Fibroblast of skin of abdomen (primary cell): Measurements from ENCODE around the gene TCL1A.

Source experiments
- DNase-seq: peaks from one replicate; pipeline ENCODE4 v3.0.0-alpha.2; 2013

TCL1A gene

GRCh38 chr14:95703805-95704204, 10.1 kb downstream of the TCL1A start:
- no peak for DNase-seq

DNA sequence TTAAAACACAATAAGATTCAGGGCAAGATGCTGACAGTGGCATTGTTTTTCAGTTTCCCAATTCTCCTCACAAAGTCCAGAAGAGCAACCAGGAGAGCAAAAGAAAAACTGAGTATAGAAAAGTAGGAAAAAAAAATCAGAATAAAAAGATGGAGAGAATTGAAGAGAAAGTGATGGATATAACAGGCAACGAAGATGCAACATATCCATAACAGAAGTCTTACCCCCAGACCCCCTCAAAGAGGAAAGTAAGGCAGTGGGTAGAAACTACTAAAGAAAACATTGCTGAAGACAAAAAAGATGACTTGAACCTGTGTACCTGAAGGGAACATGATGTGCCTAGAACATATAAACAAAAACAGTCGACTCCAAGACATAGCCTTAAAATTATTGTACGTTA, 10.6 kb downstream of the TCL1A start:
- DNase-seq: no peak

- peak; percentile 53 for DNase-seq
Observed at GRCh38 chr14:95701846-95702221, 12.1 kb downstream of the TCL1A start.

GRCh38 chr14:95700221-95700976, 13.5 kb downstream of the TCL1A start:
- DNase-seq: no peak

- DNase-seq: no peak
Observed at GRCh38 chr14:95699412-95699811, 14.5 kb downstream of the TCL1A start.

GRCh38 chr14:95698287-95698686, 15.6 kb downstream of the TCL1A start:
- no peak for DNase-seq

DNA sequence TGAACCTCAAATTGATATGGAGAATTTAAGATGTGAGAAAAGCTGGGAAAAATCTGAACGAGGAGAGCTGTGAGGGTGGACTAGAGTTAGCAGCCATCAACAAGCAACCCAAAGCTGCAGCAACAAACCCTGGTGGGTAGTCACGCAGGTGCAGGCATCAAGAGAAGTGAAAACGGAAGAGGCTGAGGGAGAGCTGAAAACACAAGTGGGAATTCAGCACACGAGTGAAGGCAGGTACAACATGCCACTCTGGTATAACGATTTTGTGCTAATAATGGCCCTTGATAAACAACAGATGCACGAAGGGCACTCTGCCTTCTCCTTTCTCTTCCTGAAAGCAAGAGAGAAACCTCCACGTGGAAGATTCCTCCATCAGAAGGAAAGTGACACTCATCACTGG, 16.2 kb downstream of the TCL1A start:
- no peak for DNase-seq

GRCh38 chr14:95696741-95697140, 17.2 kb downstream of the TCL1A start:
- DNase-seq: no peak

DNA sequence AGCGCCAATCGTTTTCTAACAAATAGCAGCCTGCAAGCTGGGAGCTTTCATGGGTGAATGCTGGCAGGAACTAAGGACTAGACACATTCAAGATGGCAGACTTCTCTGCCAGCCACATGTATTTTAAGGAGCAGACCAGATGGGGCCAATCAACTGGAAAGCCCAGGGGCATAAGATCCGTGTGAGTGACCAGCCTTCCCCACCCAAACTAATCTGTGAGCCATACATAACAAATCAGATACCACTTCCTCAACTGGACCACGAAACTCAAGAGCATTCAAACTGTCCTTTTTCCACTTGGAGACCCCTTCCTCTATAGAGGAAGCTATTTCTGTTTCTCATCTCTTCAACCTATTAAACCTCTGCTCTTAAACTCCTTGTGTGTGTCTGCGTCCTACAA, 18.0 kb downstream of the TCL1A start:
- no peak for DNase-seq

- DNase-seq: no peak
Observed at GRCh38 chr14:95695051-95695450, 18.9 kb downstream of the TCL1A start.

DNA sequence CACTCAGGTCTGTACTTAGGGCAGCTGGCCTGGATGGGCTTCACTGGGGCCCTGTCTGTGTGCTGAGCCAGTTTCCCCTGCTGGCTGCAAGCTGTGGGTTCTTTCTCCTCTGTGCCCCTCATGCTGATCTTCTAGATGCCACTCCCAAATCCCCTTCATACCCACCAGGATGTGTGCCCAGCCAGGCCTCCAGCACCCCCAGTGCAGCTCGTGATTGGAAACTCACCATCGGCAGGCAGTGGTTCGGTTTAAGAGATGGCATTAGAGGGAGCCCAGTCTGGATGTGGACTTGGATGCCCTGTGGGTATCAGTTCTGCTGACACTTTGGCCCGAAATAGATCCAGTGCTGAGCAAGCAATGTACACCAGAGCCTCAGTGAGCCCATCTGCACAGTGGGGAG, 21.8 kb downstream of the TCL1A start:
- DNase-seq: no peak

- no peak for DNase-seq
Observed at GRCh38 chr14:95691591-95691990, 22.3 kb downstream of the TCL1A start.

GRCh38 chr14:95690815-95691214, 23.1 kb downstream of the TCL1A start:
- DNase-seq: no peak

- no peak for DNase-seq
Observed at GRCh38 chr14:95689441-95689840, 24.5 kb downstream of the TCL1A start.

DNA sequence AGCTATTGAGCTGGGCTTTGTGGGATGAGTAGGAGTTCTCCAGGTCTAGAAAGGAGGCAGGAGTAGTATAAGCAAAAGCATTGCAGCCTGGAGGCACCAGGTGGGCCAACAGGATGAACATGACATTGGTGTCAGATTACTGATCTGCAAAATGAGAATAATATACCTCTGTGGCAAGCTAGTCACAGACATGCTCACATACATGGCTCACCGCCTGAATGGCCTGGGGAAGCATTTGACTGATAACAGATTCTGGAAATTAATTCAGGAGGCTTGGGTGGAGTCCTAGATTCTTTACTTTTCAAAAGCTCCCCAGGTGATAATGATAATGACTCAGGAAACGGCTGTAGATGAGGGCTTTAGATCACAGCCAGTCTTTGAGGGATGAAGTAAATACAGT, 27.0 kb downstream of the TCL1A start:
- DNase-seq: no peak

DNA sequence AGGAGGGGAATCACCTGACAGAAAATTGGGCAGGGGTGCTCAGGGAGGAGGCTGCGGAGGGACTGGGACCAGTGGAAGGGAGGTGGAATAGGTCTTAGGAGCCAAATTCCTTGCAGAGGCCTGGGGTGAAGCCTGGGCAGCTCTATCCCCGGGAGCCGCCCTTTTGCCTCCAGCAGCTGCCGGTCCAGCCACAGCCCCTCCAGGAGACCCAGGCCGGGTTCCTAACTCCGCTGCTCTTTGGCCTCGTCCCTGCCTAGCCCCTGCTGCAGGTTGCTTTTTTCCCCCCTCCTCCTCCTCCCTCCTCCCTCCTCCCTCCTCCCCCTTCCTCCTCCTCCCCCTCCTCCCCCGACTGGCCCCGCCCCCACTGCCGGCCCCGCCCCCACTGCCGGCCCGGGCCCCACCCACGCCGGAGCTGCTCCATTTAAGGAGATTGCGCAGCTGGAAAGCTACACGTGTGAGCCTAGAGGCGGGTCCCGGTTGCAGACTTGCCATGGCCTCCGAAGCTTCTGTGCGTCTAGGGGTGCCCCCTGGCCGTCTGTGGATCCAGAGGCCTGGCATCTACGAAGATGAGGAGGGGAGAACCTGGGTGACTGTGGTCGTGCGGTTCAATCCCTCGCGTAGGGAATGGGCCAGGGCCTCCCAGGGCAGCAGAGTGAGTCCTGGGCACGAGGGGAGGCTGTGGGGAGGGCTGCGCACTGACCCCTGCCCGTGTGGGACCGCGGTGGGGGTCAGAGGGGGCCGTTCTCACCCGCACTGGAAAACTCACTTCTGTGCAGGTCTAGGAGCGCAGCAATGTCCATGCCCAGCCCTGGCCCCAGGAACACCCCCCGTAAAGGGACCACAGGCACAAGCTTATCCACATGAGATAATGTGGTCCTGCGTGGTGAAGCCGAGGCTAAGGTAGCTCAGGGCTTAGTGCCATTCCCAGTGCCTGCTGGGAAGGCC, 27.7 kb downstream of the TCL1A start, which contains the start of gene TCL1B:
TCL1B (plus strand) TSS at position 449 of the 945 bp plus-strand sequence; CDS start at position 491, 42 bp downstream.
- no peak for DNase-seq

DNA sequence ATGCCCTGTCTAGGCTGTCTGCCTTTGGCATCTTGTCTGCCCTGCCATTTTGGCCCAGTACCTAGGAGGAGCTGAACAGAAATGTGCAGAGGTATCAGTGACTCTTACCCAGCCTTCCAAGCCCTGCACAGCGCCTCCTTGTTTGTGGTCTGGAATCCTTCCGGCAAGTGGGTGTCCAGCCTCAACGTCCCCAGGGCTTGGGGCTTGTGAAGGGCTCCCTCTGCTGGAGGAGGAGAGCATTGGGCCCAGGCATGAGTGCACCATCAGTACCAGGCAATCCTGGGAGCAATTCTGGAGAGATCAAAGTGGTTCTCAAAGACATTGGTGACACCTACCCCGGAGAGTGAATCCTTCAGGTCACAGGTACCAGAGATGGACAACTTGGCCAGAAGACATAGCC, 30.1 kb downstream of the TCL1A start:
- DNase-seq: no peak

- no peak for DNase-seq
Observed at GRCh38 chr14:95681153-95681552, 32.8 kb downstream of the TCL1A start.

DNA sequence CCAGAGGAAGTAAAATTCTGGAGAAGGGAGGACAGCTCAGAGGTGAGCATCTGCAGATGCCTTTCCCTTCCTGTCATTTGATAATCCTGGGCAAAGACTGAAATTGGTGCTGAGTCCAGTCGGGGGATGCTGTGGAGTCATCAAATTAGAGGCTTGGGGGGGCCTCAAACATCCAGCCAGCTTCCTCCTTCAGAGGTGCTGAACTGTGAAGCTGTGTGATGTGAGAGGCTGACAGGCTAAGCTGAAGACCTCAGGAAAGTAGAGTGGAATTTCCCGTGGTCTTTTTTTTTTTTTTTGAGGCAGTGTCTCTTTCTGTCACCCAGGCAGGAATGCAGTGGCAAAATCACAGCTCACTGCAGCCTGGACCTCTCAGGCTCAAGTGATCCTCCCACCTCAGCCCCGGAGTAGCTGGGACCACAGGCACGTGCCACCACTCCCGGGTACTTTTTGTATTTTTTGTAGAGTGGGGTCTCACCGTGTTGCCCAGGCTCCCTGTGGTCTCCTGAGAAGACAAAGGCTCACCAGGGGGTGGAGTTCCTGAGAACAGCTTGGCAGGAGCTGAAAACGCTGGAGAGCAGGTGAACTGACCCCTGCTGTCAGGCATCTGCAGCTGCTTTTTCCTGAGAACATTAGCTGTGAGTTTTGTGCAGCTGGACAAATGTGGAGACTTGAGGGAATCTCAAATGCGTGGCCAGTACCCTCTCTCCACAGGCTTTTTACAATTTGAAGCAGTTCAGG, 33.8 kb downstream of the TCL1A start:
- DNase-seq: no peak

DNA sequence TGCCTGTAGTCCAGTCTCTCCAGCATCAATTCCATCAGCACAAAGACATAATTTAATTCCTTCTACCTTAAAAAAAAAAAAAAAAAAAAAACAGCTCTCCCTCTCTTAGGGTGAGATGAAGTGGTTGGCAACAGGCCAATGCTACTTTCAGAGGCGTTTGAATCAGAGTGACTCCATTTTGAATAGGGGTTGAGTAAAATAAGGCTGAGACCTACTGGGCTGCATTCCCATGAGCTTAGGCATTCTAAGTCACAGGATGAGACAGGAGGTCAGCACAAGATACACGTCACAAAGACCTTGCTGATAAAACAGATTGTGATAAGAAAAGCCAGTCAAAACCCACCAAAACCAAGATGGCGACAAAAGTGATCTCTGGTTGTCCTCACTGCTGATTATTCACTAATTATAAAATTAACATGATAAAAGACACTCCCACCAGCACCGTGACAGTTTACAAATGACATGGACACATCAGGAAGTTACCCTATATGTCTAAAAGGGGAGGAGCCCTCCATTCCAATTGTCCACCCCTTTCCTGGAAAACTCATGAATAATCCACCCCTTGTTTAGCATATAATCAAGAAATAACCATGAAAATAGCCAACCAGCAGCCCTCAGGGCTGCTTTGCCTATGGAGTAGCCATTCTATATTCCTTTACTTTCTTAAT, 34.6 kb downstream of the TCL1A start:
- DNase-seq: no peak

DNA sequence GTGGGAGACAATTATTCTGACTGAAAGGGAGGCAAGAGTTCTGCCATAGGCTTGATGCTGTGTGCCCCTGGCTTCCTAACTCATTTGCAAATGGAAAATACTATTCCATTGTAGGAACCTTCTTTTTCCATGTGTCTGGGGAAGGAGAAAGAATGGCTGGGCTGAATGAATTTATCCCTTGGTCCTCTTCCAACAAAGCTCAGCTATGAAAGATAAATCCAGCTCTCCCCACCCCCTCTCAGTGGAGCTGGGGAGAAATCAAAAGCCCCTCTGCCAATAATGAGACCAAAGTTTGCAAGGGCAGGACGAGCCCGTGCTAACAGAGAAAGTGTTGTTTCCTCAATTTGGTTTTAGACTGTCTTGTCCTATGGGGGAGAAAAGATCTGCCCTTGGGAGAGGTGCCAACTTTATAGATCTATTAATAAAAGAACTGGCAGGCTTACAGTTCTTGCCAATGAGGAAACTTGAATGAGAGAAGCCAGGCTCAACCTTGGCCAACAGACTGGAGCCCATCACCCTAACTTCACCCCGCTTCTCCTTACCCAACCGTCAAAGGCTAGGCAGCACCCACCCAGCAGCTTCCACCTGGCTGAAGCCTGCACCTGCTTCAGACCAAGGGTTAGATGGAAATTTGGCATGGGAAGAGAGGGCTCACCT, 36.6 kb downstream of the TCL1A start:
- no peak for DNase-seq

- DNase-seq: no peak
Observed at GRCh38 chr14:95675486-95675885, 38.4 kb downstream of the TCL1A start.
